Measurements from ENCODE around the gene AGXT2.

The AGXT2 gene

GRCh38 chr5:35047785-35048404 lies at the start of gene AGXT2:
Gene AGXT2, minus strand, starts transcription at chr5:35047949. Its CDS starts 57 bp downstream, at chr5:35047892.
- DNase-seq: no peak

GRCh38 chr5:35096932-35097331 lies 49.2 kb upstream of the AGXT2 start:
- DNase-seq: no peak

GRCh38 chr5:35096216-35096615 lies 48.5 kb upstream of the AGXT2 start:
- DNase-seq: no peak

GRCh38 chr5:35095366-35095765 lies 47.6 kb upstream of the AGXT2 start:
- no peak for DNase-seq

- no peak for DNase-seq
These were observed 47.2 kb upstream of the AGXT2 start for GRCh38 chr5:35094948-35095347.

- no peak for DNase-seq
These were observed 45.0 kb upstream of the AGXT2 start for GRCh38 chr5:35092703-35093102.

- no peak for DNase-seq
These were observed 44.0 kb upstream of the AGXT2 start for GRCh38 chr5:35091704-35092103.

GRCh38 chr5:35089334-35090314 lies 41.9 kb upstream of the AGXT2 start:
- peak; percentile 39 for DNase-seq

GRCh38 chr5:35087991-35088390 lies 40.2 kb upstream of the AGXT2 start:
- no peak for DNase-seq

GRCh38 chr5:35083150-35083549 lies 35.4 kb upstream of the AGXT2 start:
- no peak for DNase-seq

GRCh38 chr5:35082530-35082929 lies 34.8 kb upstream of the AGXT2 start:
- no peak for DNase-seq

GRCh38 chr5:35081134-35081533 lies 33.4 kb upstream of the AGXT2 start:
- no peak for DNase-seq

- DNase-seq: no peak
These were observed 25.4 kb upstream of the AGXT2 start for GRCh38 chr5:35073160-35073559.

- DNase-seq: no peak
These were observed 21.4 kb upstream of the AGXT2 start for GRCh38 chr5:35069188-35069587.

- DNase-seq: no peak
These were observed 20.2 kb upstream of the AGXT2 start for GRCh38 chr5:35067985-35068384.

GRCh38 chr5:35066260-35066795 lies 18.6 kb upstream of the AGXT2 start:
- DNase-seq: no peak

GRCh38 chr5:35063414-35063813 lies 15.7 kb upstream of the AGXT2 start:
- DNase-seq: no peak

GRCh38 chr5:35061211-35061770 lies 13.5 kb upstream of the AGXT2 start:
- DNase-seq: no peak

GRCh38 chr5:35060236-35060635 lies 12.5 kb upstream of the AGXT2 start:
- no peak for DNase-seq

- DNase-seq: no peak
These were observed 11.5 kb upstream of the AGXT2 start for GRCh38 chr5:35059251-35059650.

GRCh38 chr5:35058374-35058788 lies 10.6 kb upstream of the AGXT2 start:
- DNase-seq: no peak

- no peak for DNase-seq
These were observed 8.9 kb upstream of the AGXT2 start for GRCh38 chr5:35056686-35057085.

GRCh38 chr5:35052838-35053237 lies 5.1 kb upstream of the AGXT2 start:
- no peak for DNase-seq
